Gastrocnemius medialis (tissue), 4 donors: Measurements from ENCODE around the gene PLA2G2D. TPM values are rescaled to one million over a fixed set of nuclear protein-coding genes. Genes with fewer than 3 reads are reported as not detected.

Experiments
- ATAC-seq, 2 donors: fragments of 150-250 bp; one replicate each; pipeline ENCODE4 v1.9.1; 2016
- DNase-seq, 2 donors: peaks; one replicate each; pipeline ENCODE4 v3.0.0-alpha.2; 2019
- H3K27ac ChIP-seq, 4 donors: fragments of 200-600 bp; sonication (generic); 1 replicate in 1 of 4; 2 replicates in 3 of 4; pipeline ENCODE4 v1.5.1; 2016 to 2018; ENCODE audit warnings: mild to moderate bottlenecking in 2 of 4, moderate library complexity in 1 of 4
- H3K27me3 ChIP-seq, 3 donors: fragments of 200-600 bp; sonication (generic) in 2 of 3; 1 replicate in 1 of 3; 2 replicates in 2 of 3; pipeline versions ENCODE4 v1.5.1 to v1.6.0; 2016 to 2019; ENCODE audit warnings: mild to moderate bottlenecking in 1 of 3, moderate library complexity in 1 of 3
- H3K36me3 ChIP-seq, 2 donors: fragments of 200-600 bp; sonication (generic) in 1 of 2; one replicate each; pipeline ENCODE4 v1.5.1; 2017 to 2018
- H3K4me1 ChIP-seq, 2 donors: fragments of 200-600 bp; sonication (generic) in 1 of 2; one replicate each; pipeline ENCODE4 v1.5.1; 2016 to 2017; ENCODE audit warnings: mild to moderate bottlenecking in 2 of 2
- H3K4me3 ChIP-seq, 4 donors: fragments of 200-600 bp; sonication (generic) in 3 of 4; 1 replicate in 1 of 4; 2 replicates in 3 of 4; pipeline ENCODE4 v1.5.1; 2016 to 2019; ENCODE audit warnings: mild to moderate bottlenecking in 2 of 4
- H3K9me3 ChIP-seq, 3 donors: fragments of 200-600 bp; sonication (generic) in 2 of 3; 1 replicate in 1 of 3; 2 replicates in 2 of 3; pipeline ENCODE4 v1.5.1; 2016 to 2019
- CTCF ChIP-seq, 5 experiments: fragments of 450-650 bp in 3 of 5; fragments of 200-600 bp in 2 of 5; sonication (generic) in 2 of 5; IDR thresholded peaks in 4 of 5; conservative IDR thresholded peaks in 1 of 5; 1 replicate in 4 of 5; 2 replicates in 1 of 5; pipeline ENCODE4 v1.5.1; 2016 to 2019; ENCODE audit warnings: antibody characterized with exemption in 5 of 5, mild to moderate bottlenecking in 3 of 5, moderate library complexity in 3 of 5
- POLR2A ChIP-seq, 2 donors: fragments of 450-650 bp; IDR thresholded peaks; one replicate each; pipeline ENCODE4 v1.6.1; 2017; ENCODE audit warnings: antibody characterized with exemption in 2 of 2, mild to moderate bottlenecking in 2 of 2, moderate library complexity in 2 of 2
- in situ Hi-C, 4 donors: fragments of 200-750 bp; cut with MboI; loops; one replicate each; pipeline versions ENCODE4 v1.15.0 to v1.8.0; 2017; ENCODE audit warnings: low sequenced_read_pairs in 4 of 4
- intact Hi-C: fragments of 100-400 bp; cut with DNase I; formaldehyde crosslinking; loops from one replicate; pipeline ENCODE4 v1.15.1; 2023; ENCODE audit warnings: low total_unique reads
- total RNA-seq, 4 donors: library from RNA; depleted of rRNA; stranded (reverse); fragments of >200 nt; gene quantifications; one replicate each; pipeline versions ENCODE4 v1.1.0 to v1.2.3, GENCODE V29; 2016

PLA2G2D gene
- total RNA-seq, 4 donors from 2014 or later, result not detected

GRCh38 chr1:20165522-20165951 lies 46.2 kb upstream of the PLA2G2D start:
- in situ Hi-C loops, result no loop called here
- no peak overlapping the region for H3K27ac ChIP-seq
- DNase-seq (no peak), ATAC-seq (no peak)
- H3K27me3 ChIP-seq, result peaks cover 0 to 4% (median 3%) of the 10 kb centered on the region in 3 donors
- no peak overlapping the region for H3K4me3 ChIP-seq
- H3K36me3 ChIP-seq, result no peaks in the 10 kb centered on the region
- H3K9me3 ChIP-seq, result no peaks in the 10 kb centered on the region
- TF ChIP-seq POLR2A (IDR thresholded peaks at IDR 0.05) (no peak), CTCF (IDR thresholded peaks at IDR 0.05 in 4 of 5, conservative IDR thresholded peaks at IDR 0.05 in 1 of 5) (no peak)
- peaks cover 0 to 8% of the 10 kb centered on the region in 2 donors for H3K4me1 ChIP-seq
- intact Hi-C loops, result no loop called here

GRCh38 chr1:20164694-20165202 lies 45.4 kb upstream of the PLA2G2D start:
- DNase-seq, result peak; percentile 29 to 40
- Histone ChIP-seq H3K27me3 (peaks cover 0 to 4% (median 3%) of the 10 kb centered on the region in 3 donors), H3K27ac (peak overlapping the region in 1 of 4 donors; percentile 23), H3K4me3 (no peak overlapping the region), H3K36me3 (no peaks in the 10 kb centered on the region), H3K4me1 (peaks cover 0 to 8% of the 10 kb centered on the region in 2 donors), H3K9me3 (no peaks in the 10 kb centered on the region)
- in situ Hi-C loops (no loop called here), intact Hi-C loops (no loop called here)
- ATAC-seq, result peak in 1 of 2 donors; percentile 61
- TF ChIP-seq CTCF (IDR thresholded peaks at IDR 0.05 in 4 of 5, conservative IDR thresholded peaks at IDR 0.05 in 1 of 5) (no peak), POLR2A (IDR thresholded peaks at IDR 0.05) (no peak)

GRCh38 chr1:20160034-20160433 lies 40.7 kb upstream of the PLA2G2D start:
- in situ Hi-C loops, result no loop called here
- ATAC-seq, result no peak
- no peaks in the 10 kb centered on the region for H3K9me3 ChIP-seq

GRCh38 chr1:20158358-20159070 lies 39.2 kb upstream of the PLA2G2D start:
- Histone ChIP-seq H3K4me3 (no peak overlapping the region), H3K9me3 (no peaks in the 10 kb centered on the region), H3K27ac (no peak overlapping the region), H3K27me3 (peaks cover 0 to 3% (median 0%) of the 10 kb centered on the region in 3 donors), H3K36me3 (no peaks in the 10 kb centered on the region), H3K4me1 (peaks cover 0 to 3% of the 10 kb centered on the region in 2 donors)
- in situ Hi-C loops, result loop anchor here in 3 of 4 donors (5.0 to 10.0 kb wide), 2 partner anchors 244 to 246 kb away; no protein-coding TSS in a partner anchor
- ATAC-seq (no peak), DNase-seq (no peak)
- TF ChIP-seq CTCF (IDR thresholded peaks at IDR 0.05 in 4 of 5, conservative IDR thresholded peaks at IDR 0.05 in 1 of 5), result no peak
- no peak for TF ChIP-seq POLR2A (IDR thresholded peaks at IDR 0.05)
- intact Hi-C loops, result no loop called here

More at GRCh38 chr1:20160034-20160433, 40.7 kb upstream of the PLA2G2D start:
- H3K4me1 ChIP-seq, result peaks cover 0 to 7% of the 10 kb centered on the region in 2 donors
- TF ChIP-seq POLR2A (IDR thresholded peaks at IDR 0.05) (no peak), CTCF (IDR thresholded peaks at IDR 0.05 in 4 of 5, conservative IDR thresholded peaks at IDR 0.05 in 1 of 5) (no peak)
- H3K27me3 ChIP-seq, result peaks cover 0 to 3% (median 0%) of the 10 kb centered on the region in 3 donors
- intact Hi-C loops, result no loop called here
- no peak overlapping the region for H3K27ac ChIP-seq
- H3K4me3 ChIP-seq, result no peak overlapping the region
- DNase-seq, result no peak
- H3K36me3 ChIP-seq, result no peaks in the 10 kb centered on the region
